Activated B cell treated with CpG ODN at 0.5 μM for 24 hours (primary cell): Measurements from ENCODE around the gene MSH5. TPM values are rescaled to one million over a fixed set of nuclear protein-coding genes. Genes with fewer than 3 reads are reported as not detected.

Experiments used
- ATAC-seq: fragments of 200-7000 bp; cut with Tn5 transposase; one replicate; pipeline ENCODE4 v1.10.0; 2021; ENCODE audit warnings: low read depth, mild to moderate bottlenecking, moderate library complexity
- CTCF ChIA-PET: fragments of 350-600 bp; sonication (Branson Sonifier 250); formaldehyde crosslinking; loops from one replicate; lab custom pipeline; 2021; ENCODE audit warnings: antibody characterized with exemption; lab: Charles Lee
- POLR2A ChIA-PET: fragments of 350-600 bp; sonication (Branson Sonifier 250); formaldehyde crosslinking; loops from one replicate; lab custom pipeline; 2021; ENCODE audit warnings: antibody characterized with exemption; lab: Charles Lee
- DNase-seq: peaks from one replicate; pipeline ENCODE4 v3.0.0; 2022
- H3K27ac Mint-ChIP-seq: one replicate; pipeline ENCODE4 v1.8.0; 2020; ENCODE audit warnings: mixed read lengths
- H3K27me3 Mint-ChIP-seq: one replicate; pipeline ENCODE4 v1.8.0; 2021; ENCODE audit warnings: mixed read lengths
- H3K36me3 Mint-ChIP-seq: one replicate; pipeline ENCODE4 v1.8.0; 2021; ENCODE audit warnings: low read depth, mixed read lengths
- H3K4me1 Mint-ChIP-seq: one replicate; pipeline ENCODE4 v1.8.0; 2021; ENCODE audit warnings: mixed read lengths
- H3K4me3 Mint-ChIP-seq: one replicate; pipeline ENCODE4 v1.8.0; 2020; ENCODE audit warnings: mild to moderate bottlenecking, mixed read lengths
- H3K9me3 Mint-ChIP-seq: one replicate; pipeline ENCODE4 v1.8.0; 2020; ENCODE audit warnings: mixed read lengths
- intact Hi-C: fragments of 100-400 bp; cut with micrococcal nuclease; formaldehyde crosslinking; loops from one replicate; pipeline ENCODE4 v1.15.1; 2024
- total RNA-seq: library from RNA; stranded (reverse); gene quantifications from 2 replicates; pipeline ENCODE4 v1.2.3, GENCODE V29; 2022
- TF ChIP-seq, protein P1 (sequence below): fragments of 200-600 bp; IDR thresholded peaks from one replicate; pipeline ENCODE4 v1.8.0; 2022; ENCODE audit warnings: antibody characterized with exemption, mild to moderate bottlenecking

MSH5 gene
- total RNA-seq, 1 donor from 2014 or later = 47.3 TPM

DNA sequence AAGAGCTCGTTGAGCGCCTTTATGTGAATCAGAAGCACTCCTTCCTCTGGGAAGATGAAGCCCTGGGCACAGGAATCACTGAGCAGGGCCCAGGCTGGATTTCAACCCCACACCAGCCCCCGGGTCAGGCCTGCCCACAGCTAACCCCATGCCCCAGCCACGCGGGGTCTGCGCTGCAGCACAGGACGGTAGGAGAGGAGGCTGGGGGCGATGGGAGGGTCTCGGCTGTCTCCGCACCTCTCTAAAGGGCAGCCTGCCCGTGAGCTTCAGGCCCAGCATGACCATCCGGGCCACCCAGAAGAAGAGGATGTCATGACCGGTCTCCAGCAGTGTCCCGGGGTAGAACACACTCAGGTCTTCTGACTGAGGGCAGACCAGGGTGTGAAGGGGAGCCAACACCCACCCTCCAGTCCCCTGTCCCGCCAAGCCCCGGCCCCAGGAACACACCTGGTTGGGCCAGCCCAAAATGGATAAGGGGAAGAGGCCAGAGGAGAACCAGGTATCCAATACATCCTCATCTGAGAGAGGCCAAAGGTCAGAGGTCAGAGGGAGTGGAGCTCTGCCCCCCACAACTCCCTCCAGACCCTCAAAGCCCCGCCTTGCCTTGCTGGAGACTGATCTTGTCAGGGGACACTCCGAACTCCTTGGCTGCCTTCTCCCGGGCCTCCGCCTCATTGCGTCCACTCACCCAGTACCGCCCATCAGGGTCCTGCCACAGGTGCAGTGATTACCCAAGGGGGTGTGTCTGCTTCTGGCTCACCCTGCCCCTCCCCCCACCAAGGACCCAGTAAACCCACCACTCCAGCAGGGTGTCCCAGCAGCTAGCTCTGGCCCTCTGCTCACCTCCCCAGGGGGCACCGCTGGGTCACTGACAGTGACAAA is 41.7 kb downstream of the MSH5 start:
- no peak for DNase-seq
- Mint-ChIP-seq H3K27me3 (no peaks in the 10 kb centered on the region), H3K36me3 (peaks cover 70% of the 10 kb centered on the region), H3K9me3 (no peaks in the 10 kb centered on the region), H3K27ac (no peak overlapping the region), H3K4me3 (no peak overlapping the region), H3K4me1 (peaks cover 13% of the 10 kb centered on the region)
- POLR2A ChIA-PET = no interaction called here
- no peak for ATAC-seq
- TF ChIP-seq, protein P1, sequence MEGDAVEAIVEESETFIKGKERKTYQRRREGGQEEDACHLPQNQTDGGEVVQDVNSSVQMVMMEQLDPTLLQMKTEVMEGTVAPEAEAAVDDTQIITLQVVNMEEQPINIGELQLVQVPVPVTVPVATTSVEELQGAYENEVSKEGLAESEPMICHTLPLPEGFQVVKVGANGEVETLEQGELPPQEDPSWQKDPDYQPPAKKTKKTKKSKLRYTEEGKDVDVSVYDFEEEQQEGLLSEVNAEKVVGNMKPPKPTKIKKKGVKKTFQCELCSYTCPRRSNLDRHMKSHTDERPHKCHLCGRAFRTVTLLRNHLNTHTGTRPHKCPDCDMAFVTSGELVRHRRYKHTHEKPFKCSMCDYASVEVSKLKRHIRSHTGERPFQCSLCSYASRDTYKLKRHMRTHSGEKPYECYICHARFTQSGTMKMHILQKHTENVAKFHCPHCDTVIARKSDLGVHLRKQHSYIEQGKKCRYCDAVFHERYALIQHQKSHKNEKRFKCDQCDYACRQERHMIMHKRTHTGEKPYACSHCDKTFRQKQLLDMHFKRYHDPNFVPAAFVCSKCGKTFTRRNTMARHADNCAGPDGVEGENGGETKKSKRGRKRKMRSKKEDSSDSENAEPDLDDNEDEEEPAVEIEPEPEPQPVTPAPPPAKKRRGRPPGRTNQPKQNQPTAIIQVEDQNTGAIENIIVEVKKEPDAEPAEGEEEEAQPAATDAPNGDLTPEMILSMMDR = no peak
- intact Hi-C loops = no loop called here
- CTCF ChIA-PET = no interaction called here

DNA sequence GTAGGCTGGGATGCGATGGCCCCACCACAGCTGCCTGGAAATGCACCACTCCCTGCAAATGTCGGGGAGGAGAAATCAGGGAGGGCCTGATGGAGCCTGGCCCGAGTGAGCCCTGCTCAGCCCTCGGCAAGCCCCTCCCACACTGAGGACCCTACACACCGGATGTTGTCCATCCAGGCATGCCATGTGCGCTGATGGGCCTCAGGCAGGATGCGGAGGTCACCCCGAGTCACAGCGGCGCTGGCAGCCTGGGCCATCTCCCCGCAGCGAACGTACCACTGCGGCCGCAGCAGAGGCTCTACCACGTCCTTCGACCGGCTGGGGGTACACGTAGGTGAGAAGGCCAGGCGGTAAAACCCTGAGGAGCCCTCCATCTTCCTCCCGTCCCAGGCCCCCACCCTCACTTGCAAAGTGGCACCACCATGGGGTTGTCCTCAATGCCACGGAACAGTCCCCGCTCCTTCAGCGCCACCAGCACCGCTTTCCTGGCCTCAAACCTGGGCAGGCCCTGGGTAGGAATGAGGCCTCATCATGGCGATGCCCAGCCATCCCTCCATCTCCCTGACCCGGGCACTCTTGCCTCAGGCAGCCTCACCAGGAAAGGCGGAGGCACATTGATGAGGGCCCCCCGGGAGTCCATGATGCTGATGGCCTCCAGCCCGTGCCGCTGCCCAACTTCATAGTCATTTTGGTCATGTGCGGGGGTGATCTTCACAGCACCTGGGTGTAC is 42.5 kb downstream of the MSH5 start:
- H3K4me1 Mint-ChIP-seq = peaks cover 5% of the 10 kb centered on the region
- no peak overlapping the region for H3K27ac Mint-ChIP-seq
- intact Hi-C loops = no loop called here
- peaks cover 67% of the 10 kb centered on the region for H3K36me3 Mint-ChIP-seq
- no peak for ATAC-seq
- ChIA-PET POLR2A (interaction anchor here (0.8 kb wide), 1 partner anchor 145 kb away, joined by 4 read pairs; no protein-coding TSS in a partner anchor), CTCF (no interaction called here)
- H3K4me3 Mint-ChIP-seq = no peak overlapping the region
- no peak for DNase-seq
- TF ChIP-seq, protein P1 = no peak
- H3K9me3 Mint-ChIP-seq = no peaks in the 10 kb centered on the region
- no peaks in the 10 kb centered on the region for H3K27me3 Mint-ChIP-seq

- CTCF ChIA-PET = no interaction called here
- no peak for ATAC-seq
- H3K36me3 Mint-ChIP-seq = peaks cover 60% of the 10 kb centered on the region
Measured at GRCh38 chr6:31784098-31784925, 44.5 kb downstream of the MSH5 start.

DNA sequence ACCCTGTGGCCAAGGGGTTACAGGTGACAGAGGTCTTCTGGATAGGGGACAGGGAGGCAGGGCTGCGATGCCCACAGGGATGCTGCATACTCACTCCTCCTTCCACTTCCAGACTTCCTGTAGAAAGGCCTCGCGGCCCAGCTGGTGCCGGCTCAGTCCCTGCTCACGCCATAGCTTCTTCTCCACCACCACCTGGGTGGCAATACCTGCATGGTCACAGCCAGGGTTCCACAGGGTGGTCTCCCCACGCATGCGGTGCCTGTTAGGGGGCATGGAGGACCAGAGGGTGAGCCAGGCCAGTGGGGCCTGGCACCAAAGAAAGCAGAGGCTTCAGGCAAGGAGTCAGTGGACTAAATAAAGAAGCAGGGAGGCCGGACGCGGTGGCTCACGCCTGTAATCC is 45.7 kb downstream of the MSH5 start:
- intact Hi-C loops = no loop called here
- Mint-ChIP-seq H3K4me1 (peaks cover 21% of the 10 kb centered on the region), H3K27ac (no peak overlapping the region), H3K27me3 (no peaks in the 10 kb centered on the region), H3K9me3 (no peaks in the 10 kb centered on the region), H3K4me3 (no peak overlapping the region), H3K36me3 (peaks cover 56% of the 10 kb centered on the region)
- ChIA-PET CTCF (no interaction called here), POLR2A (interaction anchor here (1.3 kb wide), 1 partner anchor 10 kb away, joined by 5 read pairs; the partner anchor contains the start of gene VARS1)
- DNase-seq (no peak), ATAC-seq (no peak)
- TF ChIP-seq, protein P1 = no peak

More at GRCh38 chr6:31784098-31784925, 44.5 kb downstream of the MSH5 start:
- intact Hi-C loops = no loop called here
- POLR2A ChIA-PET = interaction anchor here (0.5 to 1.6 kb wide), 3 partner anchors 13 to 90 kb away, joined by 3 to 13 read pairs (median 4); partner anchors contain the start of gene MSH5
- no peaks in the 10 kb centered on the region for H3K9me3 Mint-ChIP-seq
- no peaks in the 10 kb centered on the region for H3K27me3 Mint-ChIP-seq
- H3K4me3 Mint-ChIP-seq = no peak overlapping the region
- DNase-seq = no peak
- no peak overlapping the region for H3K27ac Mint-ChIP-seq
- peaks cover 12% of the 10 kb centered on the region for H3K4me1 Mint-ChIP-seq
- TF ChIP-seq, protein P1 = no peak
